Stomach smooth muscle (tissue), 2 donors: ENCODE data around the gene ADAMTSL2.

Source experiments
- H3K27ac ChIP-seq: one replicate; pipeline ENCODE4 v1.7.0; 2013; ENCODE audit warnings: mild to moderate bottlenecking, low read length, inconsistent platforms
- H3K27me3 ChIP-seq, 2 donors: one replicate each; pipeline ENCODE4 v1.7.0; 2013; ENCODE audit warnings: low read length in 2 of 2; ENCODE audit not compliant: insufficient read depth in 2 of 2, control insufficient read depth in 1 of 2
- H3K36me3 ChIP-seq, 2 donors: one replicate each; pipeline ENCODE4 v1.7.0; 2013; ENCODE audit warnings: low read length in 2 of 2; ENCODE audit not compliant: control insufficient read depth in 2 of 2, insufficient read depth in 2 of 2
- H3K4me1 ChIP-seq: one replicate; pipeline ENCODE4 v1.7.0; 2013; ENCODE audit warnings: low read length; ENCODE audit not compliant: control insufficient read depth, insufficient read depth
- H3K4me3 ChIP-seq, 2 donors: one replicate each; pipeline ENCODE4 v1.7.0; 2013; ENCODE audit warnings: low read length in 2 of 2
- H3K9ac ChIP-seq, 2 donors: one replicate each; pipeline ENCODE4 v1.7.0; 2013; ENCODE audit warnings: low read length in 2 of 2, mild to moderate bottlenecking in 1 of 2
- H3K9me3 ChIP-seq, 2 donors: one replicate each; pipeline ENCODE4 v1.7.0; 2013; ENCODE audit warnings: low read length in 2 of 2; ENCODE audit not compliant: control insufficient read depth in 2 of 2
- donor health status: healthy.
- donor health status: Pancreatic carcinoma.

ADAMTSL2 gene

DNA sequence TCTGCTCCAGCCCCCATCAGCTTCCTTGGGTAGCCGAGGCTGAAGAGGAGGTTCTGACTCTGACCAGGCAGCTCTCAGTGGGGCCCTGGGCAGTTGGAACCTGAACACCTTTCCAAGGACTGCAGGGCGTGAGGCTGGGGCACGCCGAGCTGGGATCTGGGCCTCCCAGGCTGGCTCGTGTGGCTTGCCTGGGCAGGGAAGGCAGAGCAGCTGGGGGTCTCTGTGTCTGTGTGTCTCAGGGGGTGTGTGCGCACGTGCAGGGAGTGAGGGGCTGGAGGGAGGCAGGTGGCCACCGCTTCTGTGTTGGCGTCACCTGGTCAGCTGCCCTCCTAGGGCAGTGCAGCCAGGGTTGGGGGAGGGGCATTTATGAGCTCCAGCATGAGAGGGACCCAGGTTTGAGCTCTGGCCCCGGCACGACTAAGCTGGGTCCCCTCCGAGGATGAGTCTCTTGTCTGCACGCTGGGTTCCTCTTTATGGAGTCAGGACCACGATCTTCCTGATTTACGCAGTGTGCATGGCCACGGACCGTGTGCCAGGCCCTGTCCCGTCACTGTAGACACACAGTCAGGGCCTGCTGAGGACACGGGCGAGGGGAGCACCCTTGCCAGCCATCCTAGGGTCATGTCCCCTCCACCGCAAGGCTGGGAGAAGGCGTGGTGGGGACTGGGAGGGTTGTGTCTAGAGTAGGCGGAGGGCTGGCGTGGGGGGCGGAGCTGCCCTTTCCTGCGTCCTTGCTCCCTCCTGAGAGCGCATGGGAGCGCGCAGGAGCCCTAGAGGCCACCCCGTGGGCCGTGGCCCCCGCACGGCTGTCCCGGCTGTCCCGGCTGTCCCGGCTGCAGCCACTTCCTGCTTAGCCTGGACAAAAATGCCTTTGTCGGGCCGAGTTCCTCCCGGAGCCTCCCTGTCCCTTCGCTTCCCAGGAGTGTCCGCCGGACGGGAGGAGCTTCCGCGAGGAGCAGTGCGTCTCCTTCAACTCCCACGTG is 4.6 kb downstream of the ADAMTSL2 start:
- Histone ChIP-seq H3K27ac (no peak overlapping the region), H3K36me3 (peaks cover 0 to 2% of the 10 kb centered on the region in 2 donors), H3K4me1 (peaks cover 24% of the 10 kb centered on the region), H3K9ac (no peak overlapping the region), H3K4me3 (peak overlapping the region in 1 of 2 donors; percentile 22), H3K9me3 (no peaks in the 10 kb centered on the region), H3K27me3 (peaks cover 2 to 3% of the 10 kb centered on the region in 2 donors)

DNA sequence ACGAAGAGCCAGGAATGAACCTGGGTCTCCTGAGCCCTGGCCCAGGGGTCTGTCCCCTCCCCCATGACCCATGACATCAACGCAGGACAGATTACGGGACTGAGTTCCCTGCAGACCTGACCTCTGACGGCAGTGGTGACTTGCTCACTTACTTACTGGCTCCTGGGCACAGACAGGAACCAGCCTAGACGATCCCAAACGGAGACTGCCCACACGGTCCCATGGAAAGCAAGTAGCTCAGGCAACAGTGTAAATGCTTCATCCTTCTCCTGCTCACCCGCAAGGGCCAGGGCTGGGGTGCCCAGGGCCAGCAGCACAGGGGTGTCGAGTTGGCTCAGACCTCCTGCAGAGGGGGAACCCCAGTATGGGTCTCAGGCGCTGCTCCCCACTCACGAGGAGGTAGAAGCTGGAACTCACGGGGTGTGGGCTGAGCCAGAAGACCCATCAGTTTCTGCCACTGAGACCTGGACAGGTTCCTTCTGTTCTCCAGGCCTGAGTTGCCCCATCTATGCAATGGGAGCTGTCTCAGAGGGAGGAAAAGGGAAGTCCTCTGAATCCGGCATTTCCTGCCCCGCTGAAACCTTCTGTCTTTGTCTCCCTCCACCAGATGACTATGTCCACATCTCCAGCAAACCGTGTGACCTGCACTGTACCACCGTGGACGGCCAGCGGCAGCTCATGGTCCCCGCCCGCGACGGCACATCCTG is 5.6 kb downstream of the ADAMTSL2 start:
- H3K27ac ChIP-seq, result no peak overlapping the region
- H3K36me3 ChIP-seq, result peaks cover 0 to 2% of the 10 kb centered on the region in 2 donors
- H3K4me1 ChIP-seq, result peaks cover 22% of the 10 kb centered on the region
- no peak overlapping the region for H3K4me3 ChIP-seq
- peaks cover 2 to 3% of the 10 kb centered on the region in 2 donors for H3K27me3 ChIP-seq
- no peak overlapping the region for H3K9ac ChIP-seq
- H3K9me3 ChIP-seq, result no peaks in the 10 kb centered on the region

GRCh38 chr9:133540698-133541025 is 6.2 kb downstream of the ADAMTSL2 start:
- Histone ChIP-seq H3K27ac (no peak overlapping the region), H3K9ac (no peak overlapping the region), H3K4me3 (no peak overlapping the region)

DNA sequence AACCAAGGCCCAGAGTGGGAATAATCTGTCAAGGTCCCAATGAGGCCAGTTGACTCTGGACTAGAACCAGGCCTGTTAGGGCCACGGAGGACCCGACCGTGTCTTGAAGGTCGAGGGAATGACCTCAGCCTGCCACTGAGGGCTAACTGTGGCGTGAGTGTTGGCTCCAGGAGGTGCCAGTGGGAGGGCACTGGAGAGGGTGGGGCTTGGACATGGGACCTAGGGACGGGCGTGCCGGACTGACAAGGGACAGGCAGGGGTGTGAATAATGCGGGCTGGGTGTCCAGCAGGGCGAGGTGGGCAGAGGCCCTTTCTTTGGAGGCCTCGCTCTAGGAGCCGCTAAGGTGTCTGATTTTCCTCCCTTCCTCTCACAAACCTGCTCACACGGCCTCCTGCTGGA is 7.5 kb downstream of the ADAMTSL2 start:
- Histone ChIP-seq H3K4me1 (peaks cover 19% of the 10 kb centered on the region), H3K27me3 (peaks cover 2 to 3% of the 10 kb centered on the region in 2 donors), H3K9ac (no peak overlapping the region), H3K4me3 (no peak overlapping the region), H3K9me3 (no peaks in the 10 kb centered on the region), H3K36me3 (peaks cover 0 to 2% of the 10 kb centered on the region in 2 donors), H3K27ac (no peak overlapping the region)

More at GRCh38 chr9:133540698-133541025, 6.2 kb downstream of the ADAMTSL2 start:
- peaks cover 0 to 2% of the 10 kb centered on the region in 2 donors for H3K36me3 ChIP-seq
- no peaks in the 10 kb centered on the region for H3K9me3 ChIP-seq
- H3K27me3 ChIP-seq, result peaks cover 2 to 3% of the 10 kb centered on the region in 2 donors
- H3K4me1 ChIP-seq, result peaks cover 20% of the 10 kb centered on the region

GRCh38 chr9:133543772-133544467 is 9.4 kb downstream of the ADAMTSL2 start:
- Histone ChIP-seq H3K9ac (no peak overlapping the region), H3K4me3 (no peak overlapping the region), H3K9me3 (no peaks in the 10 kb centered on the region), H3K27me3 (peaks cover 2 to 3% of the 10 kb centered on the region in 2 donors), H3K4me1 (peaks cover 15% of the 10 kb centered on the region), H3K36me3 (peaks cover 0 to 4% of the 10 kb centered on the region in 2 donors), H3K27ac (no peak overlapping the region)

GRCh38 chr9:133545494-133546286 is 11.2 kb downstream of the ADAMTSL2 start:
- Histone ChIP-seq H3K27ac (no peak overlapping the region), H3K27me3 (no peaks in the 10 kb centered on the region), H3K9me3 (no peaks in the 10 kb centered on the region), H3K4me3 (no peak overlapping the region), H3K9ac (no peak overlapping the region), H3K4me1 (peaks cover 13% of the 10 kb centered on the region), H3K36me3 (peaks cover 0 to 6% of the 10 kb centered on the region in 2 donors)

DNA sequence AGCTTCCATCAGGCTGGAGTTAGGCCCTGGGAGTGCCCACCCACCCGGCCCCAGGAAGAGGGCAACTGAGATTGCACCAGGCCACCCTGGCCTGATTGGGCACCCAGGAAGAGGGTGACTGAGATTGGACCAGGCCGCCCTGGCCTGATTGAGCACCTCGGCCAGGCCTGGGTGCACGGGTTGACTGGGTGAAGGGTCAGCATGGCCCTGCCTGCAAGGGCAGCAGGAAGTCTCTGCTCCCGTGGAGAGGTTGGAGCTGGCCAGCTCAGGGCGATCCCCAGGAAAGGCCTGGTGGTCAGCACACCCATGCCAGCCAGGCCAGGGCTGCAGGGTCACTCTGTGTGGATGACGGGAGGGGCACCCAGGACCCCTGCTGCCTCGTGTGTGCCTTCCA is 11.8 kb downstream of the ADAMTSL2 start:
- H3K36me3 ChIP-seq, result peaks cover 0 to 4% of the 10 kb centered on the region in 2 donors
- no peaks in the 10 kb centered on the region for H3K9me3 ChIP-seq
- H3K4me1 ChIP-seq, result peaks cover 13% of the 10 kb centered on the region
- no peak overlapping the region for H3K4me3 ChIP-seq
- H3K27me3 ChIP-seq, result no peaks in the 10 kb centered on the region
- no peak overlapping the region for H3K27ac ChIP-seq
- H3K9ac ChIP-seq, result no peak overlapping the region

- no peak overlapping the region for H3K27ac ChIP-seq
- peaks cover 13% of the 10 kb centered on the region for H3K4me1 ChIP-seq
- no peak overlapping the region for H3K9ac ChIP-seq
- H3K4me3 ChIP-seq, result no peak overlapping the region
- H3K9me3 ChIP-seq, result no peaks in the 10 kb centered on the region
- H3K27me3 ChIP-seq, result no peaks in the 10 kb centered on the region
- peaks cover 0 to 4% of the 10 kb centered on the region in 2 donors for H3K36me3 ChIP-seq
Measured at GRCh38 chr9:133547116-133547515, 12.6 kb downstream of the ADAMTSL2 start.

DNA sequence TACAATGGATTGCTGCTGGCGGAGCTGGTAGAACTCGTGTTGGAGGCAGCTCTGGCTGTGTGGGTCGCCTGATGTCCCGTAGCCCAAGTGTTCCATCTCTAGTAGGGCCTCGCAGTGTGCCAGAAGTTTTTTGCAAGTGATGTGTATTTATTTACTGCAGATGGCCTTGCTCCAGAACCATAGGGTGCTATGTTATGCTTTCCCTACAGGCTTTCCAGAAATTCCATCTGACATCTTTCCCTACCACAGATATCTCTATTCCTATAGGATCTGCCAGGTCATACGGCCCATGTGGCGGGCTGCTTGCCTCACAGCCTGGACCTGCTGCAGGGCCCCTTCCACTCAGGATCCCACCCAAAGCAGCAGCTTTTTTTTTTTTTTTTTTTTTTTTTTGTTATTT is 16.9 kb downstream of the ADAMTSL2 start:
- Histone ChIP-seq H3K4me1 (peaks cover 2% of the 10 kb centered on the region), H3K9me3 (no peaks in the 10 kb centered on the region), H3K27me3 (peaks cover 0 to 4% of the 10 kb centered on the region in 2 donors), H3K9ac (no peak overlapping the region), H3K36me3 (peaks cover 0 to 4% of the 10 kb centered on the region in 2 donors), H3K27ac (no peak overlapping the region), H3K4me3 (no peak overlapping the region)

DNA sequence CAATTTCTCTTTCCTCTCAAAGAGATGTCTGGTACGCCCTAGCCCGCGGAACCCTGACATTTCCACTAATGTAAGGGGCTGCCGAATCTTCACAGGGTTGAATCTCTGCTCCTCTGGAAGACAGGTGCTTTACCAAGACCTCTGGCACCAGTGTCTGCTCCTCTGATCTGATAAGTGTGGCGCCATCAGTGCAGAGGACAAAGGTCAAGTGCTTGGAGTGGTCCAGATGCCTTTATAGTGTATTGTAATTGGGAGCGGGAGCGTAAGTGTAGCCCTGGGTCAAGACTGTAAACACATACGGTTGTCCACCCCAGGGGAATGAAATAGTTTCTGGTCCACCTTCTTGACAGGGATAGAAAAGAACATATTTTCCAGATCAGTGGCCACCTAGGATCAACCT is 17.7 kb downstream of the ADAMTSL2 start:
- Histone ChIP-seq H3K4me1 (no peaks in the 10 kb centered on the region), H3K27ac (no peak overlapping the region), H3K4me3 (no peak overlapping the region), H3K9me3 (no peaks in the 10 kb centered on the region), H3K9ac (no peak overlapping the region), H3K36me3 (peaks cover 0 to 4% of the 10 kb centered on the region in 2 donors), H3K27me3 (peaks cover 0 to 4% of the 10 kb centered on the region in 2 donors)
